Astrocyte (in vitro differentiated cells and primary cell): ENCODE results near the gene SNAP29. TPM values are rescaled to one million over a fixed set of nuclear protein-coding genes. Genes with fewer than 3 reads are reported as not detected.

Experiments used
- DNase-seq: peaks from one replicate; pipeline ENCODE4 v3.0.0-alpha.2; 2010; ENCODE audit warnings: low read depth
- FAIRE-seq: peaks from 2 replicates; lab custom pipeline; 2011; peaks lifted over from hg19 to GRCh38; lab: Jason Lieb, UNC
- H2AFZ ChIP-seq: 2 replicates; pipeline ENCODE4 v1.6.0; 2012; ENCODE audit warnings: low read depth, low read length, inconsistent platforms
- H3K27ac ChIP-seq: 2 replicates; pipeline ENCODE4 v1.5.1; 2011; ENCODE audit warnings: low read depth, low read length, inconsistent platforms
- H3K27me3 ChIP-seq: 2 replicates; pipeline ENCODE4 v1.6.0; 2011; ENCODE audit warnings: low read length, inconsistent platforms; ENCODE audit not compliant: insufficient read depth
- H3K36me3 ChIP-seq: 2 replicates; pipeline ENCODE4 v1.5.1; 2011; ENCODE audit warnings: low read length, inconsistent platforms; ENCODE audit not compliant: insufficient read depth
- H3K4me1 ChIP-seq: 2 replicates; pipeline ENCODE4 v1.5.1; 2011; ENCODE audit warnings: low read length, inconsistent platforms; ENCODE audit not compliant: insufficient read depth
- H3K4me2 ChIP-seq: 2 replicates; pipeline ENCODE4 v1.6.0; 2012; ENCODE audit warnings: low read length, inconsistent platforms
- H3K4me3 ChIP-seq: 2 replicates; pipeline ENCODE4 v1.5.1; 2011; ENCODE audit warnings: low read depth, mild to moderate bottlenecking, low read length, inconsistent platforms; ENCODE audit not compliant: insufficient read depth
- H3K79me2 ChIP-seq: 2 replicates; pipeline ENCODE4 v1.6.0; 2012; ENCODE audit warnings: mild to moderate bottlenecking, low read length, inconsistent platforms; ENCODE audit not compliant: insufficient read depth
- H3K9ac ChIP-seq: 2 replicates; pipeline ENCODE4 v1.6.0; 2012; ENCODE audit warnings: mild to moderate bottlenecking, low read length, inconsistent platforms
- H3K9me3 ChIP-seq: 2 replicates; pipeline ENCODE4 v1.5.1; 2012; ENCODE audit warnings: low read depth, mild to moderate bottlenecking, low read length, inconsistent platforms; ENCODE audit not compliant: insufficient read depth
- H4K20me1 ChIP-seq: 2 replicates; pipeline ENCODE4 v1.6.0; 2012; ENCODE audit warnings: low read length, inconsistent platforms; ENCODE audit not compliant: insufficient read depth
- H3K27ac Mint-ChIP-seq: one replicate; pipeline ENCODE4 v1.8.0; 2021; ENCODE audit warnings: mild to moderate bottlenecking, mixed read lengths; ENCODE audit not compliant: unreplicated experiment
- H3K27me3 Mint-ChIP-seq: one replicate; pipeline ENCODE4 v1.8.0; 2021; ENCODE audit warnings: low read depth, mixed read lengths; ENCODE audit not compliant: unreplicated experiment
- H3K36me3 Mint-ChIP-seq: one replicate; pipeline ENCODE4 v1.8.0; 2021; ENCODE audit warnings: low read depth, mixed read lengths; ENCODE audit not compliant: unreplicated experiment
- H3K4me1 Mint-ChIP-seq: one replicate; pipeline ENCODE4 v1.8.0; 2021; ENCODE audit warnings: low read depth, mixed read lengths; ENCODE audit not compliant: unreplicated experiment
- H3K4me3 Mint-ChIP-seq: one replicate; pipeline ENCODE4 v1.8.0; 2021; ENCODE audit warnings: mild to moderate bottlenecking, moderate library complexity, mixed read lengths; ENCODE audit not compliant: unreplicated experiment
- H3K9me3 Mint-ChIP-seq: one replicate; pipeline ENCODE4 v1.8.0; 2021; ENCODE audit warnings: mild to moderate bottlenecking, mixed read lengths; ENCODE audit not compliant: unreplicated experiment
- EZH2 ChIP-seq: IDR thresholded peaks from 2 replicates; pipeline ENCODE4 v1.6.1; 2012; ENCODE audit warnings: mild to moderate bottlenecking, low read length, inconsistent platforms; ENCODE audit not compliant: insufficient read depth
- total RNA-seq: library from RNA; stranded (reverse); gene quantifications from 2 replicates; pipeline ENCODE4 v1.2.1, GENCODE V29; 2021
- TF ChIP-seq, protein P1 (sequence below): IDR thresholded peaks from 2 replicates; pipeline ENCODE4 v1.5.1; 2011; ENCODE audit warnings: low read depth, mild to moderate bottlenecking, inconsistent platforms, low read length, moderate library complexity; ENCODE audit not compliant: insufficient read depth

SNAP29 gene
- total RNA-seq, 1 donor from 2014 or later, result 19.6 TPM

DNA sequence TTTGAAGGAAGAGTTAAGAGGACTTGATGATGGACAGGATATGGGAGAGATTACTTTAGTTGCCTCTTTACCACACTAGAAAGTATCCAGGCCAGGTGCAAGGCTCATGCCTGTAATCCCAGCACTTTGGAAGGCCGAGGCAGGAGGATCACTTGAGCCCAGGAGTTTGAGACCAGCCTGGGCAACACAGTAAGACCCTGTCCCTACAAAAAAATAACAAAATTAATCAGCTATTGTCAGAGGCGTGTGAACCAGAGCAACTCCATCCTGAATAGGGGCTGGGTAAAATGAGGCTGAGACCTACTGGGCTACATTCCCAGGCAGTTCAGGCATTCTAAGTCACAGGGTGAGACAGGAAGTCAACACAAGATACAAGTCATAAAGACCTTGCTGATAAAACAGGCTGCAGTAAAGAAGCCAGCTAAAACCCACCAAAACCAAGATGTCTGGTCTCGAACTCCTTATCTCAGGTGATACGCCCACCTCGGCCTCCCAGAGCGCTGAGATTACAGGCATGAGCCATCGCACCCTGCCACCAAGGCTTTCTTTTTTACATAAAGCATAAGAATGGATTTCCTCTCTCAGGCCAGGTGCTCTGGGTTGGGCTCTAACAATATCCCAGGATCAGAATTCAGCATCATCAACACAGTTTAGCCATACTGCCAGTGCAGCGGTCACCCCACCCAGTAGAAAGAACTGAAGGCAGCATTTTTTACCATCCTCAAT lies 18.0 kb upstream of the SNAP29 start:
- Histone ChIP-seq H3K9me3 (no peaks in the 10 kb centered on the region), H3K9ac (no peak overlapping the region), H3K27me3 (no peaks in the 10 kb centered on the region), H3K4me2 (no peak overlapping the region), H3K4me3 (no peak overlapping the region), H3K4me1 (peaks cover 2% of the 10 kb centered on the region), H4K20me1 (peaks cover 76% of the 10 kb centered on the region), H3K79me2 (peaks cover 64% of the 10 kb centered on the region), H2AFZ (no peak overlapping the region), H3K36me3 (no peaks in the 10 kb centered on the region), H3K27ac (no peak overlapping the region)
- TF ChIP-seq EZH2, result no peak
- TF ChIP-seq, protein P1, sequence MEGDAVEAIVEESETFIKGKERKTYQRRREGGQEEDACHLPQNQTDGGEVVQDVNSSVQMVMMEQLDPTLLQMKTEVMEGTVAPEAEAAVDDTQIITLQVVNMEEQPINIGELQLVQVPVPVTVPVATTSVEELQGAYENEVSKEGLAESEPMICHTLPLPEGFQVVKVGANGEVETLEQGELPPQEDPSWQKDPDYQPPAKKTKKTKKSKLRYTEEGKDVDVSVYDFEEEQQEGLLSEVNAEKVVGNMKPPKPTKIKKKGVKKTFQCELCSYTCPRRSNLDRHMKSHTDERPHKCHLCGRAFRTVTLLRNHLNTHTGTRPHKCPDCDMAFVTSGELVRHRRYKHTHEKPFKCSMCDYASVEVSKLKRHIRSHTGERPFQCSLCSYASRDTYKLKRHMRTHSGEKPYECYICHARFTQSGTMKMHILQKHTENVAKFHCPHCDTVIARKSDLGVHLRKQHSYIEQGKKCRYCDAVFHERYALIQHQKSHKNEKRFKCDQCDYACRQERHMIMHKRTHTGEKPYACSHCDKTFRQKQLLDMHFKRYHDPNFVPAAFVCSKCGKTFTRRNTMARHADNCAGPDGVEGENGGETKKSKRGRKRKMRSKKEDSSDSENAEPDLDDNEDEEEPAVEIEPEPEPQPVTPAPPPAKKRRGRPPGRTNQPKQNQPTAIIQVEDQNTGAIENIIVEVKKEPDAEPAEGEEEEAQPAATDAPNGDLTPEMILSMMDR, result no peak
- no peak overlapping the region for H3K4me3 Mint-ChIP-seq
- H3K27ac Mint-ChIP-seq, result no peak overlapping the region
- no peak for DNase-seq
- FAIRE-seq, result no peak
- H3K4me1 Mint-ChIP-seq, result no peaks in the 10 kb centered on the region
- no peaks in the 10 kb centered on the region for H3K27me3 Mint-ChIP-seq
- H3K36me3 Mint-ChIP-seq, result peaks cover 2% of the 10 kb centered on the region
- H3K9me3 Mint-ChIP-seq, result no peaks in the 10 kb centered on the region

DNA sequence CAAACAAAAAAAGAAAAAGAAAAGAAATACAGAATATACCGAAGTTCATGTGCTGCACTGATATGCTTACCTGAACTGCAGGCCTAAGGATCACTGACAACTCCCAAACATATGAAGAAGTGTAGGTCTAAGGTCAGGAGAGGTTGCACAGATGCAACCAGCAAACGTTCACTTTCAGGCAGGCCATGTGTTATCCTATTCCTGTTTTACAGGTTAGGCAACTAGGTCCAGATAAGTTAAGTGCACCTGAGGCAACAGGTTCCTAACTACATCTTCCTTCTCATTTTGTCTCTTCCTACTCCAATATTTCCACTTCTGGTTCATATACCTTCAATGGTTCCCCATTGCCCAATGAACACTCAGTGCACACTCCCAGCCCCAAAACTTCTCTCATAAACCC lies 15.3 kb upstream of the SNAP29 start:
- H3K36me3 ChIP-seq, result no peaks in the 10 kb centered on the region

More for the DNA sequence above, 15.3 kb upstream of the SNAP29 start:
- Mint-ChIP-seq H3K4me3 (no peak overlapping the region), H3K4me1 (no peaks in the 10 kb centered on the region), H3K27ac (no peak overlapping the region), H3K9me3 (no peaks in the 10 kb centered on the region), H3K36me3 (peaks cover 2% of the 10 kb centered on the region), H3K27me3 (no peaks in the 10 kb centered on the region)
- TF ChIP-seq EZH2, result no peak
- TF ChIP-seq, protein P1, result no peak
- Histone ChIP-seq H3K4me2 (no peak overlapping the region), H2AFZ (no peak overlapping the region), H3K4me3 (no peak overlapping the region), H3K9ac (no peak overlapping the region), H3K4me1 (peaks cover 2% of the 10 kb centered on the region), H4K20me1 (peaks cover 81% of the 10 kb centered on the region), H3K27ac (no peak overlapping the region), H3K27me3 (no peaks in the 10 kb centered on the region), H3K9me3 (no peaks in the 10 kb centered on the region), H3K79me2 (peaks cover 70% of the 10 kb centered on the region)
- no peak for DNase-seq
- no peak for FAIRE-seq
